AG10803 (cell line): ENCODE measurements around the gene NCOA3.

Experiments
- DNase-seq: peaks from one replicate; pipeline ENCODE4 v3.0.0; 2010; ENCODE audit warnings: low read depth
- H3K4me3 ChIP-seq: 2 replicates; pipeline ENCODE4 v1.5.1; 2011; ENCODE audit warnings: mild to moderate bottlenecking, low read length, control low read depth
- CTCF ChIP-seq: conservative IDR thresholded peaks from 2 replicates; pipeline ENCODE4 v1.5.1; 2011; ENCODE audit warnings: mild to moderate bottlenecking, low read length, control low read depth, inconsistent platforms

Gene NCOA3

GRCh38 chr20:47663354-47664067 lies 161.8 kb downstream of the NCOA3 start:
- H3K4me3 ChIP-seq: no peak overlapping the region
- peak; percentile 97 for TF ChIP-seq CTCF
- peak; percentile 73 for DNase-seq

GRCh38 chr20:47664068-47664437 lies 162.4 kb downstream of the NCOA3 start:
- no peak overlapping the region for H3K4me3 ChIP-seq
- no peak for DNase-seq
- TF ChIP-seq CTCF: no peak

GRCh38 chr20:47664744-47665143 lies 163.1 kb downstream of the NCOA3 start:
- H3K4me3 ChIP-seq: no peak overlapping the region
- TF ChIP-seq CTCF: no peak
- no peak for DNase-seq

- no peak overlapping the region for H3K4me3 ChIP-seq
- no peak for TF ChIP-seq CTCF
- DNase-seq: no peak
Observed at GRCh38 chr20:47665221-47665991, 163.7 kb downstream of the NCOA3 start.

- no peak overlapping the region for H3K4me3 ChIP-seq
- no peak for DNase-seq
- TF ChIP-seq CTCF: no peak
Observed at GRCh38 chr20:47666304-47666703, 164.6 kb downstream of the NCOA3 start.

- DNase-seq: no peak
- TF ChIP-seq CTCF: no peak
- H3K4me3 ChIP-seq: no peak overlapping the region
Observed at GRCh38 chr20:47667086-47667485, 165.4 kb downstream of the NCOA3 start.
